NK-92 treated with Interleukin-12 subunit alpha and Interleukin-12 subunit beta, amount 100 ng/mL, for 24 hours (cell line): ENCODE results near the gene POLK.

Experiments used
- DNase-seq: peaks from one replicate; lab custom pipeline; 2025; lab: John Stamatoyannopoulos, UW

The POLK gene

GRCh38 chr5:75611311-75612225 lies 99.9 kb downstream of the POLK start, which contains the start of gene ANKDD1B:
ANKDD1B (plus strand) TSS chr5:75611453; CDS start chr5:75611635, 182 bp downstream.
- DNase-seq = no peak

- DNase-seq = no peak
These were observed 100.5 kb downstream of the POLK start for GRCh38 chr5:75612226-75612569.

- no peak for DNase-seq
These were observed 101.2 kb downstream of the POLK start for GRCh38 chr5:75612901-75613300.

- DNase-seq = no peak
These were observed 102.5 kb downstream of the POLK start for GRCh38 chr5:75614176-75614575.

GRCh38 chr5:75616371-75616881 lies 104.7 kb downstream of the POLK start:
- DNase-seq = no peak

GRCh38 chr5:75616971-75617621 lies 105.4 kb downstream of the POLK start:
- no peak for DNase-seq

GRCh38 chr5:75617736-75618352 lies 106.2 kb downstream of the POLK start:
- DNase-seq = no peak

- no peak for DNase-seq
These were observed 108.7 kb downstream of the POLK start for GRCh38 chr5:75620184-75620959.

GRCh38 chr5:75622564-75622963 lies 110.9 kb downstream of the POLK start:
- no peak for DNase-seq

GRCh38 chr5:75623846-75624245 lies 112.2 kb downstream of the POLK start:
- no peak for DNase-seq

GRCh38 chr5:75626959-75627358 lies 115.3 kb downstream of the POLK start:
- no peak for DNase-seq

- DNase-seq = no peak
These were observed 116.1 kb downstream of the POLK start for GRCh38 chr5:75627801-75628200.

GRCh38 chr5:75630875-75631274 lies 119.2 kb downstream of the POLK start:
- DNase-seq = no peak

- DNase-seq = no peak
These were observed 120.6 kb downstream of the POLK start for GRCh38 chr5:75632321-75632720.

GRCh38 chr5:75637949-75638348 lies 126.3 kb downstream of the POLK start:
- DNase-seq = no peak

- DNase-seq = no peak
These were observed 128.0 kb downstream of the POLK start for GRCh38 chr5:75639535-75640311.

- no peak for DNase-seq
These were observed 128.7 kb downstream of the POLK start for GRCh38 chr5:75640395-75640794.

GRCh38 chr5:75640826-75641225 lies 129.1 kb downstream of the POLK start:
- DNase-seq = no peak

GRCh38 chr5:75648712-75649111 lies 137.0 kb downstream of the POLK start:
- no peak for DNase-seq
